GM20431 (cell line): ENCODE measurements around the gene CRK.
"Not testable (repeated sequence)": the region's sequence is repeated elsewhere in the genome, so short reads cannot be mapped to it uniquely, and the experiment has no call there.

Source experiments
- in situ Hi-C: fragments of 300-500 bp; cut with MseI, MboI; formaldehyde crosslinking; loops from one replicate; pipeline ENCODE4 v1.15.0; 2020; ENCODE audit warnings: low sequenced_read_pairs; ENCODE audit not compliant: unreplicated experiment

CRK gene

GRCh38 chr17:1469231-1469852 lies 13.3 kb upstream of the CRK start:
- in situ Hi-C loops, result no loop called here

GRCh38 chr17:1467898-1468492 lies 12.0 kb upstream of the CRK start:
- in situ Hi-C loops, result no loop called here

GRCh38 chr17:1467258-1467657 lies 11.2 kb upstream of the CRK start:
- in situ Hi-C loops, result no loop called here

GRCh38 chr17:1464186-1464585 lies 8.2 kb upstream of the CRK start:
- in situ Hi-C loops, result no loop called here

GRCh38 chr17:1462164-1463112 lies 6.4 kb upstream of the CRK start:
- in situ Hi-C loops, result no loop called here

GRCh38 chr17:1461198-1461944 lies 5.3 kb upstream of the CRK start:
- in situ Hi-C loops, result no loop called here

GRCh38 chr17:1460233-1460632 lies 4.2 kb upstream of the CRK start:
- in situ Hi-C loops, result no loop called here

- in situ Hi-C loops, result no loop called here
These were observed 688 bp downstream of the CRK start for GRCh38 chr17:1455291-1455796.

- in situ Hi-C loops, result no loop called here
These were observed 1.5 kb downstream of the CRK start for GRCh38 chr17:1454541-1454940.

- in situ Hi-C loops, result not testable (repeated sequence)
These were observed 2.3 kb downstream of the CRK start for GRCh38 chr17:1453694-1454093.

GRCh38 chr17:1452836-1453235 lies 3.2 kb downstream of the CRK start:
- in situ Hi-C loops, result no loop called here

GRCh38 chr17:1450261-1450660 lies 5.8 kb downstream of the CRK start:
- in situ Hi-C loops, result not testable (repeated sequence)

GRCh38 chr17:1449412-1449967 lies 6.5 kb downstream of the CRK start:
- in situ Hi-C loops, result no loop called here

GRCh38 chr17:1447052-1447451 lies 9.0 kb downstream of the CRK start:
- in situ Hi-C loops, result no loop called here

GRCh38 chr17:1446201-1446600 lies 9.8 kb downstream of the CRK start:
- in situ Hi-C loops, result no loop called here

GRCh38 chr17:1445695-1446094 lies 10.3 kb downstream of the CRK start:
- in situ Hi-C loops, result not testable (repeated sequence)

- in situ Hi-C loops, result not testable (repeated sequence)
These were observed 13.3 kb downstream of the CRK start for GRCh38 chr17:1442721-1443120.

- in situ Hi-C loops, result no loop called here
These were observed 13.8 kb downstream of the CRK start for GRCh38 chr17:1442187-1442586.

GRCh38 chr17:1440921-1441320 lies 15.1 kb downstream of the CRK start:
- in situ Hi-C loops, result no loop called here

GRCh38 chr17:1438593-1439083 lies 17.4 kb downstream of the CRK start:
- in situ Hi-C loops, result no loop called here
